Astrocyte (in vitro differentiated cells and primary cell): ENCODE measurements around the gene SMIM27. TPM values are rescaled to one million over a fixed set of nuclear protein-coding genes. Genes with fewer than 3 reads are reported as not detected.

Source experiments
- DNase-seq: peaks from one replicate; pipeline ENCODE4 v3.0.0-alpha.2; 2010; ENCODE audit warnings: low read depth
- FAIRE-seq: peaks from 2 replicates; lab custom pipeline; 2011; peaks lifted over from hg19 to GRCh38; lab: Jason Lieb, UNC
- H2AFZ ChIP-seq: 2 replicates; pipeline ENCODE4 v1.6.0; 2012; ENCODE audit warnings: low read depth, low read length, inconsistent platforms
- H3K27ac ChIP-seq: 2 replicates; pipeline ENCODE4 v1.5.1; 2011; ENCODE audit warnings: low read depth, low read length, inconsistent platforms
- H3K27me3 ChIP-seq: 2 replicates; pipeline ENCODE4 v1.6.0; 2011; ENCODE audit warnings: low read length, inconsistent platforms; ENCODE audit not compliant: insufficient read depth
- H3K36me3 ChIP-seq: 2 replicates; pipeline ENCODE4 v1.5.1; 2011; ENCODE audit warnings: low read length, inconsistent platforms; ENCODE audit not compliant: insufficient read depth
- H3K4me1 ChIP-seq: 2 replicates; pipeline ENCODE4 v1.5.1; 2011; ENCODE audit warnings: low read length, inconsistent platforms; ENCODE audit not compliant: insufficient read depth
- H3K4me2 ChIP-seq: 2 replicates; pipeline ENCODE4 v1.6.0; 2012; ENCODE audit warnings: low read length, inconsistent platforms
- H3K4me3 ChIP-seq: 2 replicates; pipeline ENCODE4 v1.5.1; 2011; ENCODE audit warnings: low read depth, mild to moderate bottlenecking, low read length, inconsistent platforms; ENCODE audit not compliant: insufficient read depth
- H3K79me2 ChIP-seq: 2 replicates; pipeline ENCODE4 v1.6.0; 2012; ENCODE audit warnings: mild to moderate bottlenecking, low read length, inconsistent platforms; ENCODE audit not compliant: insufficient read depth
- H3K9ac ChIP-seq: 2 replicates; pipeline ENCODE4 v1.6.0; 2012; ENCODE audit warnings: mild to moderate bottlenecking, low read length, inconsistent platforms
- H3K9me3 ChIP-seq: 2 replicates; pipeline ENCODE4 v1.5.1; 2012; ENCODE audit warnings: low read depth, mild to moderate bottlenecking, low read length, inconsistent platforms; ENCODE audit not compliant: insufficient read depth
- H4K20me1 ChIP-seq: 2 replicates; pipeline ENCODE4 v1.6.0; 2012; ENCODE audit warnings: low read length, inconsistent platforms; ENCODE audit not compliant: insufficient read depth
- H3K27ac Mint-ChIP-seq: one replicate; pipeline ENCODE4 v1.8.0; 2021; ENCODE audit warnings: mild to moderate bottlenecking, mixed read lengths; ENCODE audit not compliant: unreplicated experiment
- H3K27me3 Mint-ChIP-seq: one replicate; pipeline ENCODE4 v1.8.0; 2021; ENCODE audit warnings: low read depth, mixed read lengths; ENCODE audit not compliant: unreplicated experiment
- H3K36me3 Mint-ChIP-seq: one replicate; pipeline ENCODE4 v1.8.0; 2021; ENCODE audit warnings: low read depth, mixed read lengths; ENCODE audit not compliant: unreplicated experiment
- H3K4me1 Mint-ChIP-seq: one replicate; pipeline ENCODE4 v1.8.0; 2021; ENCODE audit warnings: low read depth, mixed read lengths; ENCODE audit not compliant: unreplicated experiment
- H3K4me3 Mint-ChIP-seq: one replicate; pipeline ENCODE4 v1.8.0; 2021; ENCODE audit warnings: mild to moderate bottlenecking, moderate library complexity, mixed read lengths; ENCODE audit not compliant: unreplicated experiment
- H3K9me3 Mint-ChIP-seq: one replicate; pipeline ENCODE4 v1.8.0; 2021; ENCODE audit warnings: mild to moderate bottlenecking, mixed read lengths; ENCODE audit not compliant: unreplicated experiment
- CTCF ChIP-seq: IDR thresholded peaks from 2 replicates; pipeline ENCODE4 v1.5.1; 2011; ENCODE audit warnings: low read depth, mild to moderate bottlenecking, inconsistent platforms, low read length, moderate library complexity; ENCODE audit not compliant: insufficient read depth
- EZH2 ChIP-seq: IDR thresholded peaks from 2 replicates; pipeline ENCODE4 v1.6.1; 2012; ENCODE audit warnings: mild to moderate bottlenecking, low read length, inconsistent platforms; ENCODE audit not compliant: insufficient read depth
- total RNA-seq: library from RNA; stranded (reverse); gene quantifications from 2 replicates; pipeline ENCODE4 v1.2.1, GENCODE V29; 2021

SMIM27 gene
- total RNA-seq, 1 donor from 2014 or later, result 9.4 TPM

- peaks cover 14% of the 10 kb centered on the region for H3K4me1 Mint-ChIP-seq
- peak overlapping the region; percentile 73 for H3K27ac Mint-ChIP-seq
- no peak overlapping the region for H3K4me3 Mint-ChIP-seq
- no peaks in the 10 kb centered on the region for H3K27me3 Mint-ChIP-seq
- peak overlapping the region; percentile 30 for H3K9ac ChIP-seq
- H3K4me3 ChIP-seq, result no peak overlapping the region
- H3K27ac ChIP-seq, result no peak overlapping the region
- H3K36me3 ChIP-seq, result no peaks in the 10 kb centered on the region
- H4K20me1 ChIP-seq, result no peaks in the 10 kb centered on the region
- TF ChIP-seq EZH2 (no peak), CTCF (no peak)
- H3K79me2 ChIP-seq, result no peaks in the 10 kb centered on the region
- peak overlapping the region; percentile 24 for H3K4me2 ChIP-seq
- H3K36me3 Mint-ChIP-seq, result no peaks in the 10 kb centered on the region
- peaks cover 6% of the 10 kb centered on the region for H3K4me1 ChIP-seq
- H3K27me3 ChIP-seq, result peaks cover 2% of the 10 kb centered on the region
- H2AFZ ChIP-seq, result no peak overlapping the region
- FAIRE-seq (no peak), DNase-seq (no peak)
- H3K9me3 Mint-ChIP-seq, result no peaks in the 10 kb centered on the region
- H3K9me3 ChIP-seq, result no peaks in the 10 kb centered on the region
Measured at GRCh38 chr9:32580631-32581300, 28.6 kb downstream of the SMIM27 start.

GRCh38 chr9:32581512-32582143 is 29.5 kb downstream of the SMIM27 start:
- H2AFZ ChIP-seq, result peak overlapping the region; percentile 9
- no peaks in the 10 kb centered on the region for H3K9me3 ChIP-seq
- Mint-ChIP-seq H3K4me1 (peaks cover 14% of the 10 kb centered on the region), H3K4me3 (no peak overlapping the region), H3K27me3 (no peaks in the 10 kb centered on the region), H3K9me3 (peaks cover 2% of the 10 kb centered on the region), H3K27ac (peak overlapping the region; percentile 73), H3K36me3 (no peaks in the 10 kb centered on the region)
- no peaks in the 10 kb centered on the region for H3K79me2 ChIP-seq
- peaks cover 2% of the 10 kb centered on the region for H3K27me3 ChIP-seq
- H3K36me3 ChIP-seq, result no peaks in the 10 kb centered on the region
- no peak for TF ChIP-seq EZH2
- peak; percentile 79 for TF ChIP-seq CTCF
- no peak overlapping the region for H3K4me2 ChIP-seq
- no peak overlapping the region for H3K9ac ChIP-seq
- peak; percentile 54 for DNase-seq
- H3K4me1 ChIP-seq, result peaks cover 6% of the 10 kb centered on the region
- H3K27ac ChIP-seq, result no peak overlapping the region
- FAIRE-seq, result peak; percentile 89
- H3K4me3 ChIP-seq, result no peak overlapping the region
- H4K20me1 ChIP-seq, result no peaks in the 10 kb centered on the region

- Mint-ChIP-seq H3K27me3 (no peaks in the 10 kb centered on the region), H3K36me3 (no peaks in the 10 kb centered on the region), H3K27ac (no peak overlapping the region), H3K9me3 (peaks cover 5% of the 10 kb centered on the region), H3K4me3 (no peak overlapping the region), H3K4me1 (peaks cover 31% of the 10 kb centered on the region)
- FAIRE-seq (no peak), DNase-seq (peak; percentile 12)
- H3K4me1 ChIP-seq, result peaks cover 6% of the 10 kb centered on the region
- H2AFZ ChIP-seq, result no peak overlapping the region
- TF ChIP-seq CTCF, result no peak
- no peak for TF ChIP-seq EZH2
- no peak overlapping the region for H3K4me2 ChIP-seq
- H3K79me2 ChIP-seq, result no peaks in the 10 kb centered on the region
- H3K4me3 ChIP-seq, result no peak overlapping the region
- H3K36me3 ChIP-seq, result no peaks in the 10 kb centered on the region
- H3K9me3 ChIP-seq, result no peaks in the 10 kb centered on the region
- H3K27me3 ChIP-seq, result no peaks in the 10 kb centered on the region
- H4K20me1 ChIP-seq, result no peaks in the 10 kb centered on the region
- H3K9ac ChIP-seq, result no peak overlapping the region
- no peak overlapping the region for H3K27ac ChIP-seq
Measured at GRCh38 chr9:32584784-32585183, 32.7 kb downstream of the SMIM27 start.
